ENCODE results near the gene PAGR1. TPM values are rescaled to one million over a fixed set of nuclear protein-coding genes. Genes with fewer than 3 reads are reported as not detected.
"Not testable (repeated sequence)": the region's sequence is repeated elsewhere in the genome, so short reads cannot be mapped to it uniquely, and the experiment has no call there.

PAGR1 gene
- polyA plus RNA-seq, 1 of the 3 experiments (the other 2 are of a cell fraction), result 57.7 TPM

- no peak for TF ChIP-seq FOXM1 (IDR thresholded peaks at IDR 0.05; ENCODE audit: low read depth)
Observed at GRCh38 chr16:29784157-29784556, 31.8 kb upstream of the PAGR1 start (continued).

GRCh38 chr16:29784901-29785500 lies 31.0 kb upstream of the PAGR1 start:
- Histone ChIP-seq H3K4me1 (ENCODE audit: control insufficient read depth in 1 of 2, insufficient read depth in 2 of 2, low read depth in 1 of 2, low read length in 1 of 2) (peaks cover 0 to 3% of the 10 kb centered on the region in 2 experiments; a peak in 1 of 4 replicates), H4K20me1 (ENCODE audit: insufficient read depth) (no peaks in the 10 kb centered on the region), H3K4me2 (no peak overlapping the region), H3K9ac (no peak overlapping the region), H3K9me2 (no peaks in the 10 kb centered on the region), H3K4me3 (ENCODE audit: low read depth in 2 of 2, low read length in 1 of 2) (no peak overlapping the region; a peak in 1 of 4 replicates), H3K36me3 (replicated peaks in 1 of 2; ENCODE audit: control insufficient read depth in 1 of 2, insufficient read depth in 2 of 2, low read length in 1 of 2) (no peaks in the 10 kb centered on the region), H3K79me2 (ENCODE audit: insufficient read depth) (no peaks in the 10 kb centered on the region), H3K9me3 (no peaks in the 10 kb centered on the region), H3K27me3 (ENCODE audit: insufficient read depth) (no peaks in the 10 kb centered on the region; the same call in 1 of the 2 replicates), H3K27ac (ENCODE audit: low read depth in 2 of 2, low read length in 1 of 2) (no peak overlapping the region), H3F3A (replicated peaks; ENCODE audit: insufficient read depth) (no peaks in the 10 kb centered on the region), H2AFZ (ENCODE audit: low read depth) (no peak overlapping the region)
- TF ChIP-seq MAX (IDR thresholded peaks at IDR 0.05; ENCODE audit: low read depth) (no peak), JUND (IDR thresholded peaks at IDR 0.05) (no peak), EP300 (IDR thresholded peaks at IDR 0.05; ENCODE audit: borderline replicate concordance in 1 of 2, low read depth in 1 of 2, low read length in 1 of 2) (no peak), GABPA (IDR thresholded peaks at IDR 0.05; ENCODE audit: low read depth) (no peak), EZH2phosphoT487 (IDR thresholded peaks at IDR 0.05; ENCODE audit: borderline replicate concordance, low read depth) (no peak)
- no peak for DNase-seq
- CTCF ChIA-PET, result interaction anchor here (1.2 to 1.3 kb wide), 2 partner anchors 10 to 49 kb away, joined by 3 read pairs; no protein-coding TSS in a partner anchor
- 95% methylated on average over 32 of the region's 38 CpGs for WGBS (ENCODE audit: low lambda C conversion rate)
- POLR2A ChIA-PET, result no interaction called here

GRCh38 chr16:29787155-29787554 lies 28.8 kb upstream of the PAGR1 start:
- not testable (repeated sequence) for H3K27ac ChIP-seq (ENCODE audit: low read depth in 2 of 2, low read length in 1 of 2)

GRCh38 chr16:29789775-29790182 lies 26.2 kb upstream of the PAGR1 start:
- H3K36me3 ChIP-seq (replicated peaks in 1 of 2; ENCODE audit: control insufficient read depth in 1 of 2, insufficient read depth in 2 of 2, low read length in 1 of 2), result no peaks in the 10 kb centered on the region
- H3K79me2 ChIP-seq (ENCODE audit: insufficient read depth), result peaks cover 42% of the 10 kb centered on the region
- H3K4me1 ChIP-seq (ENCODE audit: control insufficient read depth in 1 of 2, insufficient read depth in 2 of 2, low read depth in 1 of 2, low read length in 1 of 2), result peaks cover 0 to 11% of the 10 kb centered on the region in 2 experiments; a peak in 1 of 4 replicates
- peak overlapping the region; percentile 96 for H2AFZ ChIP-seq (ENCODE audit: low read depth)
- H3K4me3 ChIP-seq (ENCODE audit: low read depth in 2 of 2, low read length in 1 of 2), result peak overlapping the region; percentile 61 to 87
- peak overlapping the region; percentile 87 for H3K4me2 ChIP-seq
- no peaks in the 10 kb centered on the region for H3K27me3 ChIP-seq (ENCODE audit: insufficient read depth)
- POLR2A ChIA-PET, result interaction anchor here (0.6 to 1.4 kb wide), 10 partner anchors 13 to 276 kb away, joined by 3 to 19 read pairs (median 3); partner anchors contain the start of genes ALDOA, KCTD13, MAZ and PAGR1
- H4K20me1 ChIP-seq (ENCODE audit: insufficient read depth), result no peaks in the 10 kb centered on the region; the same call in 1 of the 2 replicates
- no peaks in the 10 kb centered on the region for H3K9me3 ChIP-seq
- H3K27ac ChIP-seq (ENCODE audit: low read depth in 2 of 2, low read length in 1 of 2), result peak overlapping the region; percentile 58 to 91
- no peak for DNase-seq
- WGBS (ENCODE audit: low lambda C conversion rate), result 94% methylated on average over 11 of the region's 20 CpGs
- no peaks in the 10 kb centered on the region for H3K9me2 ChIP-seq
- peak overlapping the region; percentile 72 for H3K9ac ChIP-seq
- H3F3A ChIP-seq (replicated peaks; ENCODE audit: insufficient read depth), result no peaks in the 10 kb centered on the region
- CTCF ChIA-PET, result interaction anchor here (0.7 to 3.0 kb wide), 28 partner anchors 10 to 301 kb away, joined by 3 to 22 read pairs (median 4); partner anchors contain the start of genes CDIPT, HIRIP3, MVP and PAGR1
- TF ChIP-seq EZH2phosphoT487 (IDR thresholded peaks at IDR 0.05; ENCODE audit: borderline replicate concordance, low read depth) (no peak), FOXM1 (IDR thresholded peaks at IDR 0.05; ENCODE audit: low read depth) (no peak), SIN3A (IDR thresholded peaks at IDR 0.05; ENCODE audit: borderline replicate concordance, low read depth, low read length) (no peak), MAX (IDR thresholded peaks at IDR 0.05; ENCODE audit: low read depth) (no peak), NRF1 (IDR thresholded peaks at IDR 0.05; ENCODE audit: low read depth, low read length) (no peak), POLR2AphosphoS5 (IDR thresholded peaks at IDR 0.05; ENCODE audit: low read depth, low read length) (no peak), SMC3 (IDR thresholded peaks at IDR 0.05; ENCODE audit: low read depth, low read length) (no peak), GABPA (IDR thresholded peaks at IDR 0.05; ENCODE audit: low read depth) (no peak), IRF3 (IDR thresholded peaks at IDR 0.05; ENCODE audit: low read depth, low read length) (no peak), PBX3 (IDR thresholded peaks at IDR 0.05) (no peak), EP300 (IDR thresholded peaks at IDR 0.05; ENCODE audit: borderline replicate concordance in 1 of 2, low read depth in 1 of 2, low read length in 1 of 2) (no peak), YY1 (IDR thresholded peaks at IDR 0.05; ENCODE audit: low read depth) (no peak), CHD2 (IDR thresholded peaks at IDR 0.05; ENCODE audit: low read length, partially characterized antibody) (no peak), RCOR1 (IDR thresholded peaks at IDR 0.05; ENCODE audit: low read length) (no peak)

More at GRCh38 chr16:29787155-29787554, 28.8 kb upstream of the PAGR1 start:
- 90% methylated on average over 4 of the region's 4 CpGs for whole genome bisulfite sequencing (ENCODE audit: low lambda C conversion rate)
- H3K4me2 ChIP-seq; DNase-seq; H3K9ac ChIP-seq; H3K27me3 ChIP-seq (ENCODE audit: insufficient read depth); H3K9me2 ChIP-seq; H3K4me3 ChIP-seq (ENCODE audit: low read depth in 2 of 2, low read length in 1 of 2); H2AFZ ChIP-seq (ENCODE audit: low read depth); H4K20me1 ChIP-seq (ENCODE audit: insufficient read depth); H3F3A ChIP-seq (replicated peaks; ENCODE audit: insufficient read depth); POLR2A ChIA-PET; H3K9me3 ChIP-seq; H3K36me3 ChIP-seq (replicated peaks in 1 of 2; ENCODE audit: control insufficient read depth in 1 of 2, insufficient read depth in 2 of 2, low read length in 1 of 2); H3K4me1 ChIP-seq (ENCODE audit: control insufficient read depth in 1 of 2, insufficient read depth in 2 of 2, low read depth in 1 of 2, low read length in 1 of 2): not testable (repeated sequence)
- CTCF ChIA-PET, result interaction anchor here (1.5 kb wide), 1 partner anchor 245 kb away, joined by 4 read pairs; no protein-coding TSS in a partner anchor
- peaks cover 16% of the 10 kb centered on the region for H3K79me2 ChIP-seq (ENCODE audit: insufficient read depth)
